Endothelial cell of umbilical vein (primary cell): ENCODE data around the gene SEMA7A. TPM values are rescaled to one million over a fixed set of nuclear protein-coding genes. Genes with fewer than 3 reads are reported as not detected.

Experiments
- BruUV-seq: library from RNA; stranded (reverse); fragments of 400-500 nt; replicated peaks from 2 replicates; lab custom pipeline; 2021; lab: Mats Ljungman, UMichigan
- CTCF ChIA-PET: fragments of 300-600, 350-600 bp; sonication (Branson Sonifier 250); formaldehyde crosslinking; loops from one replicate; lab custom pipeline; 2021; ENCODE audit warnings: antibody characterized with exemption, inconsistent platforms; lab: Charles Lee
- POLR2A ChIA-PET: fragments of 300-600, 350-600 bp; sonication (Branson Sonifier 250); formaldehyde crosslinking; loops from one replicate; lab custom pipeline; 2021; ENCODE audit warnings: antibody characterized with exemption, inconsistent platforms; lab: Charles Lee
- DNase-seq: peaks from one replicate; pipeline ENCODE4 v3.0.0-alpha.2; 2011; ENCODE audit warnings: low read depth, low spot score
- FAIRE-seq: peaks from 2 replicates; lab custom pipeline; 2011; peaks lifted over from hg19 to GRCh38; lab: Jason Lieb, UNC
- H2AFZ ChIP-seq: 2 replicates; pipeline ENCODE4 v1.6.0; 2012; ENCODE audit warnings: low read depth, low read length, control low read depth, inconsistent platforms
- H3K27ac ChIP-seq: 2 replicates; pipeline ENCODE4 v1.5.1; 2011; ENCODE audit warnings: low read depth, mild to moderate bottlenecking, control low read depth, low read length, moderate library complexity; ENCODE audit not compliant: insufficient read depth
- H3K27me3 ChIP-seq, 2 experiments: 2 replicates each; pipeline versions ENCODE4 v1.6.0 to v1.6.1; 2011; ENCODE audit warnings: low read length in 2 of 2, mixed read lengths in 1 of 2; ENCODE audit not compliant: control insufficient read depth in 2 of 2, insufficient read depth in 2 of 2
- H3K36me3 ChIP-seq, 2 experiments: 2 replicates in 1 of 2; 3 replicates in 1 of 2; pipeline ENCODE4 v1.5.1; 2011; ENCODE audit warnings: low read length in 2 of 2, mild to moderate bottlenecking in 1 of 2, moderate library complexity in 1 of 2; ENCODE audit not compliant: control insufficient read depth in 2 of 2, insufficient read depth in 2 of 2; ENCODE audit errors: extremely low read depth in 1 of 2
- H3K4me1 ChIP-seq: 3 replicates; pipeline ENCODE4 v1.5.1; 2011; ENCODE audit warnings: mild to moderate bottlenecking, low read length; ENCODE audit not compliant: control insufficient read depth, insufficient read depth; ENCODE audit errors: extremely low read depth
- H3K4me2 ChIP-seq: 2 replicates; pipeline ENCODE4 v1.6.1; 2011; ENCODE audit warnings: low read length, control low read depth, mixed read lengths; ENCODE audit not compliant: insufficient read depth
- H3K4me3 ChIP-seq, 3 experiments: fragments of 200-600 bp in 1 of 3; sonication (generic), shearing (Covaris generic) in 1 of 3; replicated peaks in 1 of 3; 2 replicates each; pipeline ENCODE4 v1.5.1; 2011 to 2016; ENCODE audit warnings: control low read depth in 3 of 3, low read length in 3 of 3, mild to moderate bottlenecking in 2 of 3, inconsistent platforms in 1 of 3, low read depth in 1 of 3, moderate library complexity in 1 of 3; ENCODE audit not compliant: insufficient read depth in 1 of 3
- H3K79me2 ChIP-seq: 2 replicates; pipeline ENCODE4 v1.6.0; 2012; ENCODE audit warnings: low read length, inconsistent platforms; ENCODE audit not compliant: control insufficient read depth, insufficient read depth
- H3K9ac ChIP-seq: replicated peaks from 2 replicates; pipeline ENCODE3; 2011; ENCODE audit warnings: low read length, control low read depth; ENCODE audit not compliant: insufficient read depth; ENCODE audit errors: extremely low read depth
- H3K9me1 ChIP-seq: replicated peaks from 3 replicates; pipeline ENCODE4 v1.6.0; 2011; ENCODE audit warnings: mild to moderate bottlenecking, low read length; ENCODE audit not compliant: control insufficient read depth, insufficient read depth; ENCODE audit errors: extremely low read depth
- H3K9me3 ChIP-seq: replicated peaks from 2 replicates; pipeline ENCODE4 v1.5.1; 2012; ENCODE audit warnings: low read length, inconsistent platforms; ENCODE audit not compliant: control insufficient read depth, insufficient read depth
- H4K20me1 ChIP-seq: replicated peaks from 2 replicates; pipeline ENCODE3; 2011; ENCODE audit warnings: mild to moderate bottlenecking, low read length; ENCODE audit not compliant: control insufficient read depth, insufficient read depth; ENCODE audit errors: extremely low read depth
- EZH2 ChIP-seq: IDR thresholded peaks from 2 replicates; pipeline ENCODE4 v1.6.1; 2012; ENCODE audit warnings: borderline replicate concordance, low read depth, mild to moderate bottlenecking, moderate library complexity, low read length, inconsistent platforms; ENCODE audit not compliant: severe bottlenecking
- FOS ChIP-seq: IDR thresholded peaks from 2 replicates; pipeline ENCODE4 v1.6.1; 2011; ENCODE audit warnings: mild to moderate bottlenecking, low read length, moderate library complexity, borderline replicate concordance; ENCODE audit not compliant: insufficient read depth
- GATA2 ChIP-seq: IDR thresholded peaks from 2 replicates; pipeline ENCODE4 v1.7.0; 2011; ENCODE audit warnings: low read depth, mild to moderate bottlenecking, moderate library complexity, mixed read lengths, low read length; ENCODE audit not compliant: insufficient read length, insufficient read depth
- JUN ChIP-seq: IDR thresholded peaks from 2 replicates; pipeline ENCODE4 v1.6.1; 2011; ENCODE audit warnings: borderline replicate concordance, low read depth; ENCODE audit not compliant: insufficient read length, insufficient read depth
- MYC ChIP-seq: IDR thresholded peaks from one replicate; pipeline ENCODE4 v1.6.1; 2011; ENCODE audit warnings: mild to moderate bottlenecking, low read depth, low read length
- POLR2A ChIP-seq: IDR thresholded peaks from 2 replicates; pipeline ENCODE4 v1.6.1; 2012; ENCODE audit warnings: low read depth, mild to moderate bottlenecking, control low read depth, low read length
- POLR2AphosphoS5 ChIP-seq: IDR thresholded peaks from 2 replicates; pipeline ENCODE4 v1.6.1; 2012; ENCODE audit warnings: low read depth, mild to moderate bottlenecking, control low read depth, low read length, moderate library complexity; ENCODE audit not compliant: insufficient read depth
- dilution Hi-C: fragments of 300-500 bp; cut with MboI; formaldehyde crosslinking; loops from one replicate; pipeline ENCODE4 v1.15.0; 2019; ENCODE audit warnings: low sequenced_read_pairs; ENCODE audit not compliant: extremely low pct_ligation_motif_present
- intact Hi-C: fragments of 100-400 bp; cut with micrococcal nuclease; formaldehyde crosslinking; loops from one replicate; pipeline ENCODE4 v1.10.0; 2022
- polyA plus RNA-seq, 4 experiments: library from polyadenylated mRNA; depleted of rRNA in 3 of 4; stranded (reverse) in 3 of 4; unstranded in 1 of 4; fragments of >200 nt; gene quantifications; 2 replicates each; pipeline versions ENCODE4 v1.2.1 to v1.2.3, GENCODE V29; 2011 to 2012; ENCODE audit warnings: missing spikeins in 1 of 4
- total RNA-seq: library from RNA; stranded (reverse); gene quantifications from 2 replicates; pipeline ENCODE4 v1.2.3, GENCODE V29; 2021
- TF ChIP-seq, protein P1 (sequence below): IDR thresholded peaks from 2 replicates; pipeline ENCODE4 v1.6.1; 2011; ENCODE audit not compliant: insufficient read depth, insufficient read length
- TF ChIP-seq, protein P2 (sequence below), 2 donors: IDR thresholded peaks; 1 replicate in 1 of 2; 2 replicates in 1 of 2; pipeline ENCODE4 v1.5.1; 2011; ENCODE audit warnings: low read length in 2 of 2, mild to moderate bottlenecking in 2 of 2, moderate library complexity in 2 of 2, control low read depth in 1 of 2, inconsistent platforms in 1 of 2, low read depth in 1 of 2; ENCODE audit not compliant: insufficient read depth in 1 of 2; ENCODE audit errors: extremely low read depth in 1 of 2

Gene SEMA7A
- total and polyA plus RNA-seq, 2 donors (not counting 3 experiments of a cell fraction or from before 2014, with no cell fraction given): 1.7 to 2.0 TPM

DNA sequence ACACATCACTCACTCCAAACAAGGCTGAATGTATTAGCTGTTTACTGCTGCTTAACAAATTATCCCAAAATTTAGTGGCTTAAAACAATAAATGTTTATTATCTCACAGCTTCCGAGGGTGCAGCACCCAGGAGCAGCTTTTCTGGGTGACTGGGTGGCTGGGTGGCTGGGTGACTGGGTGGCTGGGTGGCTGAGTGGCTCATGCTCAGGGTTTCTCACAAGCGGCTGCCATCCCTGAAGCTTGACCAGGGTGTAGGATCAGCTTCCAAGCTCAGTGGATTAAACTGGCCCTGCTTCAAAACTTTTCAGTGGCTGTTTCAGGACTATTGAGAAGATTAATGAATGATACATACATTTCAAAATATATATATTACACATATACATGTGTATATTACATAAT lies 64.0 kb downstream of the SEMA7A start:
- dilution Hi-C loops: no loop called here
- Histone ChIP-seq H3K4me3 (no peak overlapping the region), H3K79me2 (no peaks in the 10 kb centered on the region), H4K20me1 (no peaks in the 10 kb centered on the region), H3K9me1 (no peaks in the 10 kb centered on the region), H3K9ac (no peak overlapping the region), H3K27me3 (peaks cover 20 to 34% of the 10 kb centered on the region in 2 experiments), H3K36me3 (no peaks in the 10 kb centered on the region), H3K4me2 (no peak overlapping the region), H2AFZ (no peak overlapping the region), H3K4me1 (peaks cover 10% of the 10 kb centered on the region), H3K9me3 (no peaks in the 10 kb centered on the region), H3K27ac (no peak overlapping the region)
- no peak for TF ChIP-seq GATA2
- TF ChIP-seq, protein P1, sequence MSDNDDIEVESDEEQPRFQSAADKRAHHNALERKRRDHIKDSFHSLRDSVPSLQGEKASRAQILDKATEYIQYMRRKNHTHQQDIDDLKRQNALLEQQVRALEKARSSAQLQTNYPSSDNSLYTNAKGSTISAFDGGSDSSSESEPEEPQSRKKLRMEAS: no peak
- TF ChIP-seq JUN: no peak
- TF ChIP-seq, protein P2, sequence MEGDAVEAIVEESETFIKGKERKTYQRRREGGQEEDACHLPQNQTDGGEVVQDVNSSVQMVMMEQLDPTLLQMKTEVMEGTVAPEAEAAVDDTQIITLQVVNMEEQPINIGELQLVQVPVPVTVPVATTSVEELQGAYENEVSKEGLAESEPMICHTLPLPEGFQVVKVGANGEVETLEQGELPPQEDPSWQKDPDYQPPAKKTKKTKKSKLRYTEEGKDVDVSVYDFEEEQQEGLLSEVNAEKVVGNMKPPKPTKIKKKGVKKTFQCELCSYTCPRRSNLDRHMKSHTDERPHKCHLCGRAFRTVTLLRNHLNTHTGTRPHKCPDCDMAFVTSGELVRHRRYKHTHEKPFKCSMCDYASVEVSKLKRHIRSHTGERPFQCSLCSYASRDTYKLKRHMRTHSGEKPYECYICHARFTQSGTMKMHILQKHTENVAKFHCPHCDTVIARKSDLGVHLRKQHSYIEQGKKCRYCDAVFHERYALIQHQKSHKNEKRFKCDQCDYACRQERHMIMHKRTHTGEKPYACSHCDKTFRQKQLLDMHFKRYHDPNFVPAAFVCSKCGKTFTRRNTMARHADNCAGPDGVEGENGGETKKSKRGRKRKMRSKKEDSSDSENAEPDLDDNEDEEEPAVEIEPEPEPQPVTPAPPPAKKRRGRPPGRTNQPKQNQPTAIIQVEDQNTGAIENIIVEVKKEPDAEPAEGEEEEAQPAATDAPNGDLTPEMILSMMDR (IDR thresholded peaks at IDR 0.05; ENCODE audit: extremely low read depth in 1 of 2, insufficient read depth in 1 of 2, low read depth in 1 of 2, low read length in 2 of 2): no peak
- TF ChIP-seq FOS: no peak
- no peak for TF ChIP-seq POLR2A
- no peak for TF ChIP-seq MYC
- no peak for TF ChIP-seq EZH2
- no peak for TF ChIP-seq POLR2AphosphoS5
- no TSS peak for BruUV-seq
- CTCF ChIA-PET: interaction anchor here (2.2 to 7.9 kb wide), 2 partner anchors 70 to 252 kb away, joined by 7 to 60 read pairs; no protein-coding TSS in a partner anchor
- no peak for FAIRE-seq
- intact Hi-C loops: no loop called here
- no peak for DNase-seq
- POLR2A ChIA-PET: no interaction called here
